Esophagus mucosa (tissue), 1 donor: Measurements from ENCODE around the gene ARRDC2. TPM values are rescaled to one million over a fixed set of nuclear protein-coding genes. Genes with fewer than 3 reads are reported as not detected.
"Not testable (repeated sequence)": the region's sequence is repeated elsewhere in the genome, so short reads cannot be mapped to it uniquely, and the experiment has no call there.

Experiments used
- ATAC-seq: fragments of 200-7000 bp; cut with Tn5 transposase; one replicate; pipeline ENCODE4 v1.9.1; 2020
- total RNA-seq: library from RNA; stranded (reverse); gene quantifications from one replicate; pipeline ENCODE4 v1.2.4, GENCODE V29; 2023
- donor health status: DM: yes; HTN: yes; CAD: no.

The ARRDC2 gene
- total RNA-seq, 1 donor from 2014 or later: 6.3 TPM

GRCh38 chr19:17993076-17993813 is 14.7 kb upstream of the ARRDC2 start:
- ATAC-seq: no peak

- peak; percentile 79 for ATAC-seq
Observed at GRCh38 chr19:17996826-17997316, 11.1 kb upstream of the ARRDC2 start.

GRCh38 chr19:17997969-17998826 is 9.8 kb upstream of the ARRDC2 start:
- ATAC-seq: peak; percentile 42

DNA sequence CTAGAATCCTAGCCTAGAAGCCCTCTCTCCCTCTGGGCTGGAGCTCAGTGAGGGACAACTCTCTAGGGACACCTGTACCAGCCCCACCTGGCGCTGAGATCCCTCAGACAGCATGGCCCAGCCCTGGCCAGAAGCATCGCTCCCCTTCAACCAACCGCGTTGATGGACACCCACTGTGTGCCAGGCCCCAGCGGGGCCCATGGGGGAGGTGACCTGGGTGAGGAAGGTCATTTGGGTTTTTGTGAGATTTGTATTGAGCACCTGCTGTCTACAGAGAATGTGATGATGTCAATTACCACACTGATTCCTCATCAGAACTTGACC is 9.2 kb upstream of the ARRDC2 start:
- no peak for ATAC-seq

GRCh38 chr19:17999684-18000479 is 8.1 kb upstream of the ARRDC2 start:
- ATAC-seq: no peak

- no peak for ATAC-seq
Observed at GRCh38 chr19:18000480-18000914, 7.5 kb upstream of the ARRDC2 start.

DNA sequence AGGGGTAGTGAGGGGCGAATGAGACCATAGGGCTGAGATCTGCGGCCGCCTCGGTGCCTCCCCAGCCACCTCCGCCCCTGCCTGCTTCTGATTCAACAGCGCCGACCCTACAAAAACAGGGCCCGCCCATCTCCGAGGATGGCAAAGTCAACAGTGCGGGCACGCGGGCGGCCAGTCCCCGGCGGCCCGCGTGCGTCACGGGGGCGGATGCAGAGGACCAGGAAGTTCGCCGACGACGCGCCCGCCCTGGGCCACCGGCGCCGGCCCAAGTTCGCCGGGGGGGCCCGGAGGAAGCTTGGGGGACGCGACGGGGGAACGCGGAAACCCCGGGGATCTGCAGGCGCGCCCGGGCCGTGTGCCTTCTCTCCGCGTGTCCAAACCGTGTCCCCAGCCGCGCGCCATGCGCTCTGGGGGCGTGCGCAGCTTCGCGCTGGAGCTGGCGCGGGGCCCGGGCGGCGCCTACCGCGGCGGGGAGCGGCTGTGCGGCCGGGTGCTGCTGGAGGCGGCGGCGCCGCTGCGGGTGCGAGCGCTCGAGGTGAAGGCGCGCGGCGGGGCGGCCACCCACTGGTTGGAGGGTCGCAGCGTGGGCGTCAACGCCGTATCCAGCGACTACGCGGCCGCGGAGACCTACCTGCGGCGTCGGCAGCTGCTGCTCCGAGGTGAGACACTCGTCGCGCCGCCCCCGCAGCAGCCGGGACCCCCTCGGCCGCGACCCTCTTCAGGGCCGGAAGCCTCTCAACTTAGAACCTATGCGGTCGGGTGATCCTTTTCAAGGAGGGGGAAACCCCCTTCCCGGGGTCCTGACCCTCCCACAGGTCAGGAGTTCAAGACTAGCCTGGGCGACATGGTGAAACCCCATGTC is 6.8 kb upstream of the ARRDC2 start:
- peak; percentile 80 for ATAC-seq

GRCh38 chr19:18001777-18002345 is 6.1 kb upstream of the ARRDC2 start:
- ATAC-seq: no peak

DNA sequence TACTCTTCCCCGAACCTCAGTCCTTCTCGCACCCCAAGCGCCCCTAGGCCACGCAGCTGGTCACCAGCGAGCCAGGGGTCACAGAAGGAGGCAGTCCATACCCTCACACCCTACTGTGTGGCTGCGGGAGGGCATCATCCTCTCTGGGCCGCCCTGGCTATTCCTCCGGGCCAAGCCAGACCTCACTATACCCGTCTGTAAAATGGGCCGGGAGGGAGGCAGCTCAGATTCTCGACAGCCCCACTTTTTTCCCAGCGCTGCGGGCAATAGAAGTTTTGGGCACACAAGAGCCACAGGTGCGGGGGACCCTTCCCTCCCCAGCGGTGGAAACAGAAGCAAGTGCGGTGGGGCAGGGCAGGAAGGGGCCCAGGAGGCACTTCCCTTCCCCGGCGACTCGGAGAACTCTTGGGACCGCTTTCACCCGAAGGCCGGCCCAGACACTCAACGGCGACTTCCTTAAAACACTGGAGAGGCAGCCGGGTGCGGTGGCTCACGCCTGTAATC is 5.6 kb upstream of the ARRDC2 start:
- ATAC-seq: no peak

- not testable (repeated sequence) for ATAC-seq
Observed at GRCh38 chr19:18005750-18006149, 2.2 kb upstream of the ARRDC2 start.

GRCh38 chr19:18007044-18007916 is 690 bp upstream of the ARRDC2 start:
- peak; percentile 83 for ATAC-seq

DNA sequence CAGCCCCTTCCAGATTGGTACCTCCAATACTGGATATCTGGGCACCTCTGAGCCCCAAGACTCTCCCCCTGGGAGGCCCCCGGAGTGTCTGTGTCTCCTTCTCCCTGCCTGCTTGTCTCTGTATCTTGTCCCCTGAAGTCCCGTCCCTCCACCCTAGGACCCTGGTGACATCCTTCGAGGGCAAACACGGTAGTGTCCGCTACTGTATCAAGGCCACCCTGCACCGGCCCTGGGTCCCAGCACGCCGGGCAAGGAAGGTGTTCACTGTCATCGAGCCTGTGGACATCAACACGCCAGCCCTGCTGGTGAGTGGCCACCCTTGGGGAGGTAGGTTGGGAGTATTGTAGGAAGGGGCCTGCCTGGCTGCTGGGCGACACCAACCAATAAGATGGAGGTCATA is 844 bp downstream of the ARRDC2 start:
- ATAC-seq: no peak

DNA sequence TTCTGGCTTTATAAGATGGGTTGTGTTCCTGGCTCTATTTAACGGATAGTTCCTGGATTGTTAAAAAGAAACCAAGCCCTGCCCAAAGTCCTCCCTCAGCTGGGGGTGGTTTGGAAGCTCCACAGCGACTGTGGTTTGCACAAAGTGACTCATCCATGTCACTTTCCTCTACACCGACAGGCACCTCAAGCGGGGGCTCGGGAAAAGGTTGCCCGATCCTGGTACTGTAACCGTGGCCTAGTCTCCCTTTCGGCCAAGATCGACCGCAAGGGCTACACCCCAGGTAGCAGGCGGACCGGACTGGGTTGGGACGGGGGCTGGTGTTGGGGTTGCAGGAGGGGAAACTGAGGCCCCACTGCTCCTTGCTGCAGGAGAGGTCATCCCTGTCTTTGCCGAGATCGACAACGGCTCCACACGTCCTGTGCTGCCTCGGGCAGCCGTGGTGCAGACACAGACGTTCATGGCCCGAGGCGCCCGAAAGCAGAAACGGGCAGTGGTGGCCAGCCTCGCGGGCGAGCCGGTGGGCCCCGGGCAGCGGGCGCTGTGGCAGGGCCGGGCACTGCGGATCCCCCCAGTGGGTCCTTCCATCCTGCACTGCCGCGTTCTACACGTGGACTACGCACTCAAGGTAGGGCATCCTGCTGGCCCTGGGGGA is 1.6 kb downstream of the ARRDC2 start:
- ATAC-seq: no peak

DNA sequence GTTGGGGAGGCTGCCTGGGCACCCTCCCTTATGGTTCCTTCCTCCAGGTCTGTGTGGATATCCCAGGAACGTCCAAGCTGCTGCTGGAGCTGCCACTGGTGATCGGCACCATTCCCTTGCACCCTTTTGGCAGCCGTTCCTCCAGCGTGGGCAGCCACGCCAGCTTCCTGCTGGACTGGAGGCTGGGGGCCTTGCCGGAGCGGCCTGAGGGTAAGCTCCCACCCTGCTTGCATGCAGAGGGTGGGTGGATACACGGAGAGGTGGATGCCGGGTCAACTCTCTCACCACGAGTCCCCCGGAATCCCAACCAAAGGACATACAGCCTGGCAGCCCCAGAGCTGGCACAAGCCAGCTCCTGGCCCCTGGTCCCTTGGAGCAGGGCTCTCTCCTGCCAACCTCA is 2.2 kb downstream of the ARRDC2 start:
- no peak for ATAC-seq

GRCh38 chr19:18013210-18014111 is 5.5 kb downstream of the ARRDC2 start:
- ATAC-seq: peak; percentile 3

- ATAC-seq: no peak
Observed at GRCh38 chr19:18014197-18014596, 6.2 kb downstream of the ARRDC2 start.

DNA sequence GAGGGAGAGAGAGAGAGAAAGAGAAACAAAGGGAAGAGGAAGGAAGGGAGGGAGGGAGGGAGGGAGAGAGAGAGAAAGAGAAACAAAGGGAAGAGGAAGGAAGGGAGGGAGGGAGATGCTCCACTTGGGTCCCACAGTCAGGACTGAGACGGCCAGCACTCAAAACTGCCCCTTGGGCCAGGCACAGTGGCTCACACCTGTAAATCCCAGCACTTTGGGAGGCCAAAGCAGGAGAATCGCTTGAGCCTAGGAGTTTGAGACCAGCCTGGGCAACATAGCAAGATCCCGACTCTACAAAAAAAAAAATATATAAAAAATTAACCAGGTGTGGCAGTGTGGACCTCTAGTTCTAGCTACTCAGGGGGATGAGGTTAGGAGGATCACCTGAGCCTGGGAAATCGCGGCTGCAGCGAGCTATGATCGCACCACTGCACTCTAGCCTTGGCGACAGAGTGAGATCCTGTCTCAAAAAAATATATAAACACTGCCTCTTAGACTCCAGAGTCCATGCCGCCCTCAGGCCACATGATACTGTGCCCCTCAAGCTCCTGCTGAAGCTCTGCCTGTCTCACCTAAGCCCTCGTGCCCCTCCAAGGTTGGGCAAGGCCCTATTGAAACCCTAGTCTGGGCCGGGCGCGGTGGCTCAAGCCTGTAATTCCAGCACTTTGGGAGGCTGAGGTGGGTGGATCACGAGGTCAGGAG is 8.4 kb downstream of the ARRDC2 start:
- no peak for ATAC-seq
